Measurements from ENCODE around the gene MEGF8. TPM values are rescaled to one million over a fixed set of nuclear protein-coding genes. Genes with fewer than 3 reads are reported as not detected.

MEGF8 gene
- total and polyA plus RNA-seq, 9 of the 15 experiments (the other 6 are each of a cell fraction or from before 2014, with no cell fraction given), result 0.28 to 13.1 (median 3.0) TPM

GRCh38 chr19:42370626-42371175 lies 45.3 kb downstream of the MEGF8 start:
- H3K4me2 ChIP-seq (ENCODE audit: insufficient read depth, low read length), result no peak overlapping the region
- H3K27ac ChIP-seq (ENCODE audit: extremely low read depth, low read depth, low read length), result no peak overlapping the region
- H3K79me2 ChIP-seq (ENCODE audit: control insufficient read depth, insufficient read depth, low read length), result no peaks in the 10 kb centered on the region
- no TSS peak for BruUV-seq (replicated peaks)
- no peaks in the 10 kb centered on the region for H3K9me3 ChIP-seq (replicated peaks; ENCODE audit: control insufficient read depth, insufficient read depth, low read depth, low read length)
- ChIA-PET POLR2A (no interaction called here), CTCF (ENCODE audit: low intra/inter-chr PET ratio) (no interaction called here)
- FAIRE-seq (no peak), DNase-seq (ENCODE audit: extremely low read depth in 1 of 4, low spot score in 3 of 4) (no peak), ATAC-seq (no peak)
- no peak overlapping the region for H2AFZ ChIP-seq (ENCODE audit: low read depth, low read length)
- no peaks in the 10 kb centered on the region; the same call in 2 of the 3 replicates for H3K36me3 ChIP-seq (ENCODE audit: control insufficient read depth, insufficient read depth, low read length)
- TF ChIP-seq GATAD2B (IDR thresholded peaks at IDR 0.05; ENCODE audit: borderline replicate concordance), result no peak
- TF ChIP-seq HMGXB4 (CRISPR knock-in tag; IDR thresholded peaks at IDR 0.05), result no peak
- no peak for TF ChIP-seq SETDB1 (IDR thresholded peaks at IDR 0.05; ENCODE audit: low read length)
- intact Hi-C loops (cut with micrococcal nuclease) (no loop called here), in situ Hi-C loops (cut with MboI) (no loop called here)
- WGBS (ENCODE audit: insufficient coverage, low coverage, missing lambda C conversion rate), result 69% methylated on average over 6 of the region's 12 CpGs
- no peaks in the 10 kb centered on the region for H4K20me1 ChIP-seq (replicated peaks; ENCODE audit: control insufficient read depth, insufficient read depth, low read length)
- peaks cover 0 to 46% of the 10 kb centered on the region in 2 experiments; a peak in 3 of 5 replicates for H3K4me1 ChIP-seq (replicated peaks in 1 of 2; ENCODE audit: control insufficient read depth in 2 of 2, insufficient read depth in 2 of 2, low read length in 2 of 2)
- no peaks in the 10 kb centered on the region for H3K27me3 ChIP-seq (ENCODE audit: control insufficient read depth in 2 of 2, insufficient read depth in 2 of 2, low read length in 2 of 2)
- no peak overlapping the region for H3K4me3 ChIP-seq
- H3K9me1 ChIP-seq (ENCODE audit: control insufficient read depth, insufficient read depth, low read length), result no peaks in the 10 kb centered on the region
- H3K9ac ChIP-seq (ENCODE audit: insufficient read depth in 1 of 2, low read depth in 2 of 2, low read length in 2 of 2), result peak overlapping the region in 1 of 2 experiments; percentile 7; a peak in 1 of 4 replicates

All from K562 (cell line).